ENCODE results near the gene PROX1.

PROX1 gene

DNA sequence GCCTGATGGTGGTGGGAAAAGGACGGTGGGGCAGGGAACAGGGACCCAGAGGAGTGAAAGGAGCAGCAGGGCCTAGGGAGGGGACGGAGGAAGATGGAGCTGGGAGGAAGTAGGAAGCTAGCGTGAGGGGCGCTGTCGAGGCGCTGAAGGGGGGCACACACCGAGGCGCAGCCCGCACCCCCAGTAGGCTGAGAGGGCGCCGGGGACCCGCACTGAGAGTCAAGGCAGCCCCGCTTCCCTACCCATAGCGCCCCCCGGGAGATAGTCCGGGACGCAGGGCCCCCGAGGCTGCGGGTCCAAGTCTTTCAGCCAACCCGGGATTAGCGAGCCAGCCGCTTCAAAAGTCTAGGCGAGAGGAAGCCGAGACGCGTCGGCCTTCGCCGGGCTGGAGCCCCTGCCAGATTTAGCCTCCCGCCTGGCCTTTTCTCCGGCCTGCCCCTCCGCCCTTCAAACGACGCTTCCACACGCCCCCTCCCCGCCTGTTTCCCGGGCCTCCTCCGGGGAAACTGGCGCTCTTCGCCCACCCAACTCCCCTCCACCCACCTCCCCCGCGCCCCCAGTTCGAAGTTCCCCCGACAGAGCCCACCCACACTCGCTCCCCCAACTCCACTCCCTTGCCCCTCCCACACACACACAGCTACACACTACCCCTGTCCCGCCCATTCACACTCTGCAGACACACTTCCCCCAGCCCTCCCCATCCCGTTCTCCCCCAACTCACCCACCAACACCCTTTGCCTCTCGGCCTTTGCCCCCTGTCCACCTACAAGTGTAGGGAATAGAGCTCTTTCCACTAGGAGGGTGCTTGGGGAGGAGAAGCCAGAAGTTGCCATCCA lies 7.8 kb upstream of the PROX1 start:
- no peaks in the 10 kb centered on the region for H3K36me3 ChIP-seq (ENCODE audit: control insufficient read depth in 2 of 2, insufficient read depth in 2 of 2, low read length in 2 of 2)
- peaks cover 27 to 44% of the 10 kb centered on the region in 2 donors for H3K27me3 ChIP-seq (ENCODE audit: control insufficient read depth in 2 of 2, insufficient read depth in 2 of 2, low read length in 2 of 2)
- no peak overlapping the region for H3K4me3 ChIP-seq (ENCODE audit: low read length in 2 of 2)
- H3K9ac ChIP-seq (ENCODE audit: low read depth in 1 of 2, low read length in 2 of 2) = no peak overlapping the region
- peaks cover 0 to 2% of the 10 kb centered on the region in 2 donors for H3K4me1 ChIP-seq (ENCODE audit: control insufficient read depth in 2 of 2, insufficient read depth in 2 of 2, low read length in 2 of 2)
- no peaks in the 10 kb centered on the region for H3K9me3 ChIP-seq (ENCODE audit: control insufficient read depth in 2 of 2, low read length in 2 of 2)
- no peak overlapping the region for H3K27ac ChIP-seq (ENCODE audit: low read depth in 2 of 2, low read length in 2 of 2)

DNA sequence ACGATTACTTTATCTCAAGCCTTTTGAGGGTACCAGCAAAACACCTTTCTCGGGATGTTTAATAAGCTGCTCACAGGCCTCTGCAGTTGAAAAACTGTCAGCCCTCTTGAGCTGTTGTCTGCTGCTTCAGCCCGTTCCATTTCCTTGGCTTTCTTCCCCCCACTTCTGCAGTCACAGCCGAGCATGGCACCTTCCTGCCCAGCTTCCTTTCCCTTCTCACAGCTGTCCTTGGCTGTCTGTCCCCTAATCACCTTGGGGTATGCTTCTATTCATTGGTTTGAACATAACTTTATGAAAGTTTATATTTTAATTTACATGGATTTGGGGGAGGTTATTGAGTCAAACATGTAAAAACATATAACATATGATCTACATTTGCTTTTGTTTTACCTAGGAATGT lies 6.9 kb upstream of the PROX1 start:
- no peaks in the 10 kb centered on the region for H3K36me3 ChIP-seq (ENCODE audit: control insufficient read depth in 2 of 2, insufficient read depth in 2 of 2, low read length in 2 of 2)
- no peak overlapping the region for H3K9ac ChIP-seq (ENCODE audit: low read depth in 1 of 2, low read length in 2 of 2)
- H3K4me1 ChIP-seq (ENCODE audit: control insufficient read depth in 2 of 2, insufficient read depth in 2 of 2, low read length in 2 of 2) = peaks cover 6% of the 10 kb centered on the region in 2 donors
- H3K4me3 ChIP-seq (ENCODE audit: low read length in 2 of 2) = no peak overlapping the region
- H3K9me3 ChIP-seq (ENCODE audit: control insufficient read depth in 2 of 2, low read length in 2 of 2) = no peaks in the 10 kb centered on the region
- H3K27ac ChIP-seq (ENCODE audit: low read depth in 2 of 2, low read length in 2 of 2) = no peak overlapping the region
- peaks cover 36 to 53% of the 10 kb centered on the region in 2 donors for H3K27me3 ChIP-seq (ENCODE audit: control insufficient read depth in 2 of 2, insufficient read depth in 2 of 2, low read length in 2 of 2)

DNA sequence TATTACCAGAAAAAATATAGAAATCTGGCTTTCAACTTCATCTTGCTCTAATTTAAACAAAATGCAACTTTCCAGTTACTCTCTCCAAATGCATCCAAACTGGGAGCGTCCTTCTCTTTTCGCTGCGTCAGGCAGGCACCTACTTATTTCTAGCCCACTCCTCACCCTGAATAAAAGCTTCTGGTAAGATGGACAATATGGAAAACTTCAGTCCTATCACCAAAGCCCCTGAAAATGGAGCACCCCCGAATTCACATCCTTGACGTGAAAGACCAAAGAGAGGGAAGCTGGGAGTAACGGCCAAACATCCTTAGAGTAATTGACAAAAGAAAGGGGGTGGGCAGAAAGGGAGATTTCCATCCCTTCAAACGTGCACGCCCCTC lies 5.5 kb upstream of the PROX1 start:
- no peak overlapping the region for H3K27ac ChIP-seq (ENCODE audit: low read depth in 2 of 2, low read length in 2 of 2)
- H3K36me3 ChIP-seq (ENCODE audit: control insufficient read depth in 2 of 2, insufficient read depth in 2 of 2, low read length in 2 of 2) = no peaks in the 10 kb centered on the region
- no peaks in the 10 kb centered on the region for H3K9me3 ChIP-seq (ENCODE audit: control insufficient read depth in 2 of 2, low read length in 2 of 2)
- H3K27me3 ChIP-seq (ENCODE audit: control insufficient read depth in 2 of 2, insufficient read depth in 2 of 2, low read length in 2 of 2) = peaks cover 48 to 59% of the 10 kb centered on the region in 2 donors
- peaks cover 9 to 16% of the 10 kb centered on the region in 2 donors for H3K4me1 ChIP-seq (ENCODE audit: control insufficient read depth in 2 of 2, insufficient read depth in 2 of 2, low read length in 2 of 2)
- H3K4me3 ChIP-seq (ENCODE audit: low read length in 2 of 2) = no peak overlapping the region
- H3K9ac ChIP-seq (ENCODE audit: low read depth in 1 of 2, low read length in 2 of 2) = no peak overlapping the region

DNA sequence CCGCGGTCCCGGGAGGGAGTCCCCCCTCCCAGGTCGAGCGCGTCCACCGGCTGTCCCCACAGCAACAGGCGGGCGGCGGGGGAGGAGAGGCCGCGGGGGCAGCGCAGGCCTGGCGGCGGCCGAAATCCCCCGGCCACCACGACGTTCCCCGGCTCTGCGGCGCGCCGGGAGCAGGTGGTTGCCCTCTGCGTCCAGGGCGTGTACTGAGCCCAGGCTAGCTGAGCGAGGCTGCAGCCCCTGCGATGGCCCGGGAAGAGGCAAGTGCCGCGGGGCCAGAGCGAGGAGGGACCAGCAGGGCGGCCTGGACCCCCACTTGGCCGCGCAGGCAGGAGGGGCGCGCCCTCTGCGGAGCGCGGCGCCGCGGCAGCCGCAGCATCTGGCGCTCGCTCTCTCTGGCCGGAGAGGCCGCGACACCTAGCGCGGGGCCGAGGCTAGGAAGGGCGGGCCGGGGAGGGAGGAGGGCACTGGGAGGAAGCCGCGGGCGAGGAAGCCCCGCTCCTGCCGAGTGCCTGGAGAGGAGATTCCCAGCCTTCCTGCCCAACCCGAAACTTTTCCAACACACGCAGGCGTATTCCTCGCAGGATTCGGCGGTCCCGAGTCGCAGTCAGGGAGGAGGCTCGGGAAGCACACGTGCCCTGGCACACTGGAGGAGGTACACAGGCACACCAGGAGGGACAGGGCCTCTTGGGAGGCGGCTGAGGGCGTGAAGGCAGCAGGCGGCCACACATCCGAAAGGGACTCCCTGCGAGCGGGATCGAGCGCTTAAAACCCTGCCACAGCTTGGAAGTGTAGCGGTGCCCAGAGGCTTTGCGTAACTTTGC lies 4.9 kb upstream of the PROX1 start:
- no peak overlapping the region for H3K27ac ChIP-seq (ENCODE audit: low read depth in 2 of 2, low read length in 2 of 2)
- H3K36me3 ChIP-seq (ENCODE audit: control insufficient read depth in 2 of 2, insufficient read depth in 2 of 2, low read length in 2 of 2) = no peaks in the 10 kb centered on the region
- peaks cover 9 to 16% of the 10 kb centered on the region in 2 donors for H3K4me1 ChIP-seq (ENCODE audit: control insufficient read depth in 2 of 2, insufficient read depth in 2 of 2, low read length in 2 of 2)
- H3K27me3 ChIP-seq (ENCODE audit: control insufficient read depth in 2 of 2, insufficient read depth in 2 of 2, low read length in 2 of 2) = peaks cover 48 to 57% of the 10 kb centered on the region in 2 donors
- H3K9ac ChIP-seq (ENCODE audit: low read depth in 1 of 2, low read length in 2 of 2) = no peak overlapping the region
- H3K4me3 ChIP-seq (ENCODE audit: low read length in 2 of 2) = peak overlapping the region; percentile 28 to 45
- H3K9me3 ChIP-seq (ENCODE audit: control insufficient read depth in 2 of 2, low read length in 2 of 2) = no peaks in the 10 kb centered on the region

DNA sequence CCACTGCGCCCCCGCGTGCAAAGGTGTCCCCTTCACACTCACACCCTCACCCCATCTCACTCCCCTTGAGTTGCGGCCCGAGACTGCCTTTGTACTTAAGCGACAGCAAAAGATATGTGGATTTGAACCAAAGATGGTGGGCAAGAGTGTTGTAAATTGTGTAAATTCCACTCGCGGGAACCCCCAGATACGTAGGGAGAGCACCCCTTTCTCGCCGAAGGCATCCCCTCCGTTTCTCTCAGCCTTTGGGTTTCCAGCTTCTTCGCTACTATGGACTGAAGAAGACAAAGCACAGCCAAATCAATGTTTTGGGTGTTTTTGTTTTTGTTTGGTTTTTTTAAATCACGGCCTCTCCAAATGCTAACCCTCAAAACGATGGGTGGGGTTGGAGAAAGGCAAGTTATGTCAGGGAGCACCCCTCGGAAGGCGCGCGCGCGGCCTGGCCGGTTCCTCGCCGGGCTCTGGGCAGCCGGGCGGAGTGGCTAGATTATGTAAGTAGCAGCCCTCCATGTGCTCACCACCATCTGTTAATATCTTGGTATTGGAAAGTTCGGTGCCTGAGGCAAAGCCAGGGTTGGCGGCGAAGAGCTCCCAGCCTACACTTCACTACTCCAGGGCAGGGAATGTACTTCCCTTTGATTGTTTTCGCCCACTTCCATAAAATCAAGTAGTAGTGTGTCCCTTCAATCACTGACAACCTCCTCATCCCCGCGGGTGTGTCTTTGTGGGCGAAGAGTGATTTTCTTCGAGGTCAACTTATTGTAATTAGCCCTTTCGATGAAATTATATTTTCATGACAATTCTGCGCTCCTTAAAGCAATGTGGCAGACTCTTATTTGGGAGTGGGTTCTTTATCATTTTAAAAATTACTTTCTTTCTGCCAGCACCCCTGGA lies 4.0 kb upstream of the PROX1 start:
- H3K27ac ChIP-seq (ENCODE audit: low read depth in 2 of 2, low read length in 2 of 2) = no peak overlapping the region
- peak overlapping the region in 1 of 2 donors; percentile 45 for H3K4me3 ChIP-seq (ENCODE audit: low read length in 2 of 2)
- H3K9ac ChIP-seq (ENCODE audit: low read depth in 1 of 2, low read length in 2 of 2) = no peak overlapping the region
- H3K4me1 ChIP-seq (ENCODE audit: control insufficient read depth in 2 of 2, insufficient read depth in 2 of 2, low read length in 2 of 2) = peaks cover 9 to 16% of the 10 kb centered on the region in 2 donors
- H3K36me3 ChIP-seq (ENCODE audit: control insufficient read depth in 2 of 2, insufficient read depth in 2 of 2, low read length in 2 of 2) = no peaks in the 10 kb centered on the region
- peaks cover 47 to 57% of the 10 kb centered on the region in 2 donors for H3K27me3 ChIP-seq (ENCODE audit: control insufficient read depth in 2 of 2, insufficient read depth in 2 of 2, low read length in 2 of 2)
- H3K9me3 ChIP-seq (ENCODE audit: control insufficient read depth in 2 of 2, low read length in 2 of 2) = no peaks in the 10 kb centered on the region

DNA sequence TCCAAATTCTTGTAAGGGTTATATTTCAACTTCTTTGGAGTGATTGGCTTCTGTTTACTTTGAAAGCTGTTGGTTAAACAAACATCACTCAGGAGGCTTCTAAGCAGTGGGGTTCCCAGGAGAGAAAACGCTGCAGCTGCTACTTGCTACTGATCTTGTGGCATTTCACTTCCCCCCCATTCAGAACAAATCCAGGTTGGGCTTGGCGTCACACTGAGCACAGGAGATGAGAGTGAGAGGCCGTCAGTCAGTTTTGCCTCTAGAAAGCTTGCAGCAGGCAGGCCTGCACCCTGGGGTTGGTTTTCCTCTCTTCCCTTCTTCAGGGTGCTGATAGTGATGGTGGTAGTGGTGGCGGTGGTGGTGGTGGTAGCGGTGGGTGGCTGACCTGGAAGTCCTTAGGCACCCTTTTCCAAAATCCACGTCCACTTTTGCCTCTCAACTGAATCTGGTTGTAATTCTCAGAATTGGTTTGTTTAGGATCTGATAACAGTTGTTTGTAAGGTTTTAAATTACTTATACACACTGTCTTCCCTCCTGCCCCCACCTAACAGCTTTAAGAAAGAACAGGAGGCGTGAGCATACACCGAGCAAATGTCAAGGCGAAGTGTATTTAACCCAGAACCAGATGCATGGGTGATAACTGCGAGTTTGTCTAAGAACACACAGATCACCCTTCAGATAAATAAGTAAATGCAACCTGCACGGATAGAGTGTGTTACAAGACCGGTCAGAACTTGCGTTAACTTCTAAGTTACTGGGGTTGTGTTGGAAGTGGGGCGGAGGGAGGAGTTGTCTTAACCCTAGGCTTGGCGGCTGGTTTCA lies 3.2 kb upstream of the PROX1 start:
- H3K4me1 ChIP-seq (ENCODE audit: control insufficient read depth in 2 of 2, insufficient read depth in 2 of 2, low read length in 2 of 2) = peaks cover 14 to 20% of the 10 kb centered on the region in 2 donors
- no peak overlapping the region for H3K4me3 ChIP-seq (ENCODE audit: low read length in 2 of 2)
- peaks cover 44 to 62% of the 10 kb centered on the region in 2 donors for H3K27me3 ChIP-seq (ENCODE audit: control insufficient read depth in 2 of 2, insufficient read depth in 2 of 2, low read length in 2 of 2)
- H3K9ac ChIP-seq (ENCODE audit: low read depth in 1 of 2, low read length in 2 of 2) = no peak overlapping the region
- no peak overlapping the region for H3K27ac ChIP-seq (ENCODE audit: low read depth in 2 of 2, low read length in 2 of 2)
- H3K9me3 ChIP-seq (ENCODE audit: control insufficient read depth in 2 of 2, low read length in 2 of 2) = no peaks in the 10 kb centered on the region
- no peaks in the 10 kb centered on the region for H3K36me3 ChIP-seq (ENCODE audit: control insufficient read depth in 2 of 2, insufficient read depth in 2 of 2, low read length in 2 of 2)

DNA sequence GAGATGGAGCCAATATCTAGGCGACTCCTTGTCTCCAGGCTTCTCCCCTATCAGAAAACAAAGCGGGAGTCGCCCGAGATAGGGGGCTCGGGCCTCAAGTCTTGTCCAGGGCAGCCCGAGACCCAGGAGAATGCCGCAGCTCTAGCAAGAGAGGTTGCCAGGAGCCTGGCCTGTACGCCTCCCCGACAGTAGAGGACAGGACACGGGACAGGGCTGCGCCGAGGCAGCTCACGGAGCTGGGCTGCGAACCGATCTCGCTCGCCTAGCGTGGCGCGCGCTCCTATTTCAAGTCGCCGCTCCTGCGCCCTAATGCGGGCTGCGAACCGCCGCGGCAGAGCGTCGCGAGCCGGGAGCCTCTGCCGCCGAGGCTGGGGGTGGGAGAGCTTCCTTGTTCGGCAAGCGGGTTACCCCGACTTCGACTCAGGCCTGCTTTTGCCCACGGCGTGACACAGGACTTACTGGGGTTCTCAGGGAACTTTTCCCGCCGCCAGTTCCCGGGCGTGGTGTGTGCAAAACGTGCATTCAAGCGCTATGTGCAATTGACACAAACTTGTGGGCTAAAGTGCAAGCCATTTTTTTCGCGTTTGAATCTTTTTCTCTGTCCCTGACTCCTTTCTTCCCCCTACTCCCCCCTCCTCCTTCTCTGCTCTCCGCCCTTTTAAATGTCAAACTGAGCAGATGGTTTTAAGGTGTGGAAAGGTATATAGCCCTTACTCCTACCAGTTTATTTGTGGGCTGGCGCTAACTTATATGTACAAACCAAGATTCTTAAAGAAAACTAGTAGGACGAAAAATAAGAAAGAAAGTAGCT lies 2.4 kb upstream of the PROX1 start:
- no peaks in the 10 kb centered on the region for H3K9me3 ChIP-seq (ENCODE audit: control insufficient read depth in 2 of 2, low read length in 2 of 2)
- H3K27me3 ChIP-seq (ENCODE audit: control insufficient read depth in 2 of 2, insufficient read depth in 2 of 2, low read length in 2 of 2) = peaks cover 44 to 69% of the 10 kb centered on the region in 2 donors
- peaks cover 18 to 22% of the 10 kb centered on the region in 2 donors for H3K4me1 ChIP-seq (ENCODE audit: control insufficient read depth in 2 of 2, insufficient read depth in 2 of 2, low read length in 2 of 2)
- peak overlapping the region; percentile 32 to 55 for H3K4me3 ChIP-seq (ENCODE audit: low read length in 2 of 2)
- H3K36me3 ChIP-seq (ENCODE audit: control insufficient read depth in 2 of 2, insufficient read depth in 2 of 2, low read length in 2 of 2) = no peaks in the 10 kb centered on the region
- no peak overlapping the region for H3K27ac ChIP-seq (ENCODE audit: low read depth in 2 of 2, low read length in 2 of 2)
- peak overlapping the region in 1 of 2 donors; percentile 12 for H3K9ac ChIP-seq (ENCODE audit: low read depth in 1 of 2, low read length in 2 of 2)

DNA sequence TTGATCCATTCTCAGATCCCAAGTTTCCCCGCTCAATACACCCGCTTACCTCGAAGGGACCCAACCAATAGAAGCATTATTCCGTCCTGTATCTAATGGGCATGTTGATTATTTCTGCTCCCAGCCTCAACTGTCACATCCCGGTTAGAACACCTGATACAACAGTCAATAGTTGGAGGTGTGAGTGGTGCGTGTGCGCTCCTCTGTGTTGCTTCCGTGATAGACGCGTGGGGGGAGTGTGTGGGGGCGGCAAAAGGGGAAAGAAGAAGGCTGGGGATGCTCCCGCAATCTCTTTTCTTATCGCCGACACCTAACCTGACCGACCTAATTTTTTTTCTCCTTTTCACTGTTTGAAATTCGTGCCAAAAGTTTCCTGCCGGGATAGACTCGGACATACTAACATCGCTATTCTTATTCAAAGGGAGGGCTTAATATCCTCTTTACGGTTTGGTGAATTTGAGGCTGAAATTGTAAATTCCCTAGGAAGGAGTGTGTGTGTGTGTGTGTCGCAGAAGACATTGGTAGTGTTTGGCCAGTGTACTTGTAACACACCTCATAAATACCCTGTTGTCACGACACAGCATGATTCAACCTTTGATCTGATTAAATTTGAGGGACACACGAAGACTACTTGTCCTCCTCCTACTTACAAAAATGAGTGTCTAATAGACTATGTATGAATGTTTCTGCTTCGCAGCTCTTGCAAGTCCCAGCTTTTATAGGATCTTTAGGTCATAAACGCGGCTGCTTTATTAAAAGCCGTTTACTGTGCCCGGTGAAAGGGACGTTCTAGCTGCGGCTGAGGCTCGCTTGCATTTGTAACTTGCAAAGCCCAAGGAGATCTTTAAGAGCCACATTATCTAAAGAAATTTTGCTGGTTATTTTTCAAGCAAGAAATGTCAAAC lies 1.5 kb upstream of the PROX1 start:
- H3K36me3 ChIP-seq (ENCODE audit: control insufficient read depth in 2 of 2, insufficient read depth in 2 of 2, low read length in 2 of 2) = no peaks in the 10 kb centered on the region
- H3K27ac ChIP-seq (ENCODE audit: low read depth in 2 of 2, low read length in 2 of 2) = no peak overlapping the region
- peaks cover 44 to 64% of the 10 kb centered on the region in 2 donors for H3K27me3 ChIP-seq (ENCODE audit: control insufficient read depth in 2 of 2, insufficient read depth in 2 of 2, low read length in 2 of 2)
- H3K4me1 ChIP-seq (ENCODE audit: control insufficient read depth in 2 of 2, insufficient read depth in 2 of 2, low read length in 2 of 2) = peaks cover 18 to 22% of the 10 kb centered on the region in 2 donors
- no peaks in the 10 kb centered on the region for H3K9me3 ChIP-seq (ENCODE audit: control insufficient read depth in 2 of 2, low read length in 2 of 2)
- peak overlapping the region; percentile 20 to 55 for H3K4me3 ChIP-seq (ENCODE audit: low read length in 2 of 2)
- no peak overlapping the region for H3K9ac ChIP-seq (ENCODE audit: low read depth in 1 of 2, low read length in 2 of 2)
